Hepatocyte (in vitro differentiated cells): ENCODE results near the gene TMEFF2.

ENCODE experiments used
- CTCF ChIP-seq: fragments of 200-600 bp; sonication (generic); IDR thresholded peaks from 2 replicates; pipeline ENCODE4 v1.5.1; 2016; ENCODE audit warnings: antibody characterized with exemption, mild to moderate bottlenecking; ENCODE audit not compliant: poor library complexity
- EZH2 ChIP-seq: fragments of 200-600 bp; sonication (generic); IDR thresholded peaks from 2 replicates; pipeline ENCODE4 v1.6.1; 2016; ENCODE audit warnings: antibody characterized with exemption, mild to moderate bottlenecking, borderline replicate concordance
- EZH2phosphoT487 ChIP-seq: fragments of 200-600 bp; sonication (generic); IDR thresholded peaks from one replicate; pipeline ENCODE4 v1.6.1; 2018; ENCODE audit warnings: antibody characterized with exemption, mild to moderate bottlenecking, low read depth, moderate library complexity; ENCODE audit not compliant: unreplicated experiment, severe bottlenecking

GRCh38 chr2:191927319-191927867 is 267.3 kb downstream of the TMEFF2 start:
- TF ChIP-seq EZH2 = no peak
- TF ChIP-seq CTCF = no peak
- TF ChIP-seq EZH2phosphoT487 = no peak
